Activated CD4-positive, alpha-beta T cell treated with anti-CD3 and anti-CD28 coated beads, Interleukin-2, amount 50 U/mL, for 16 hours (primary cell): ENCODE data around the gene BCAP29.
"Not testable (repeated sequence)": the region's sequence is repeated elsewhere in the genome, so short reads cannot be mapped to it uniquely, and the experiment has no call there.

Experiments used
- DNase-seq: peaks from one replicate; pipeline ENCODE4 v3.0.0-alpha.2; 2020

Gene BCAP29

GRCh38 chr7:107627002-107627401, 47.0 kb downstream of the BCAP29 start:
- no peak for DNase-seq

- no peak for DNase-seq
Measured at GRCh38 chr7:107628461-107629064, 48.5 kb downstream of the BCAP29 start.

GRCh38 chr7:107630342-107630741, 50.3 kb downstream of the BCAP29 start:
- no peak for DNase-seq

- DNase-seq, result no peak
Measured at GRCh38 chr7:107631588-107632491, 51.8 kb downstream of the BCAP29 start.

GRCh38 chr7:107632492-107632865, 52.4 kb downstream of the BCAP29 start:
- DNase-seq, result no peak

GRCh38 chr7:107638594-107638993, 58.5 kb downstream of the BCAP29 start:
- no peak for DNase-seq

- DNase-seq, result not testable (repeated sequence)
Measured at GRCh38 chr7:107639070-107639469, 59.0 kb downstream of the BCAP29 start.

GRCh38 chr7:107641676-107642075, 61.6 kb downstream of the BCAP29 start:
- no peak for DNase-seq

GRCh38 chr7:107642501-107642900, 62.5 kb downstream of the BCAP29 start:
- DNase-seq, result no peak

GRCh38 chr7:107643407-107643806, 63.4 kb downstream of the BCAP29 start:
- DNase-seq, result no peak

GRCh38 chr7:107643938-107644308, 63.9 kb downstream of the BCAP29 start:
- DNase-seq, result no peak

GRCh38 chr7:107644309-107644974, 64.4 kb downstream of the BCAP29 start:
- no peak for DNase-seq

- no peak for DNase-seq
Measured at GRCh38 chr7:107652642-107653041, 72.6 kb downstream of the BCAP29 start.

GRCh38 chr7:107658467-107658866, 78.4 kb downstream of the BCAP29 start:
- DNase-seq, result no peak

GRCh38 chr7:107659666-107660065, 79.6 kb downstream of the BCAP29 start:
- DNase-seq, result peak; percentile 84

- peak; percentile 57 for DNase-seq
Measured at GRCh38 chr7:107660381-107661080, 80.5 kb downstream of the BCAP29 start, which contains the start of gene SLC26A4. TSS of gene SLC26A4 (plus strand) at chr7:107660828. CDS start at chr7:107661642, 814 bp downstream.

- DNase-seq, result peak; percentile 52
Measured at GRCh38 chr7:107661081-107661864, 81.2 kb downstream of the BCAP29 start.

GRCh38 chr7:107661865-107662379, 81.9 kb downstream of the BCAP29 start:
- no peak for DNase-seq

GRCh38 chr7:107663196-107663595, 83.2 kb downstream of the BCAP29 start:
- no peak for DNase-seq

- DNase-seq, result no peak
Measured at GRCh38 chr7:107666790-107667189, 86.7 kb downstream of the BCAP29 start.

- no peak for DNase-seq
Measured at GRCh38 chr7:107667341-107667740, 87.3 kb downstream of the BCAP29 start.

GRCh38 chr7:107668296-107668695, 88.2 kb downstream of the BCAP29 start:
- DNase-seq, result no peak
